Activated CD8-positive, alpha-beta T cell treated with anti-CD3 and anti-CD28 coated beads, Interleukin-2, amount 10 ng/mL, durations not matched to agents 7 days and 5 days (primary cell): Measurements from ENCODE around the gene ADAMTS16. TPM values are rescaled to one million over a fixed set of nuclear protein-coding genes. Genes with fewer than 3 reads are reported as not detected.

Source experiments
- ATAC-seq: fragments of 150-1000 bp; cut with Tn5 transposase; one replicate; pipeline ENCODE4 v1.10.0; 2021; ENCODE audit warnings: moderate library complexity
- CTCF ChIA-PET: fragments of 350-600 bp; sonication (Branson Sonifier 250); formaldehyde crosslinking; loops from one replicate; lab custom pipeline; 2021; ENCODE audit warnings: antibody characterized with exemption; lab: Charles Lee
- POLR2A ChIA-PET: fragments of 350-600 bp; sonication (Branson Sonifier 250); formaldehyde crosslinking; loops from one replicate; lab custom pipeline; 2021; ENCODE audit warnings: antibody characterized with exemption; lab: Charles Lee
- DNase-seq: peaks from one replicate; pipeline ENCODE4 v3.0.0-alpha.2; 2020
- H3K27ac Mint-ChIP-seq: one replicate; pipeline ENCODE4 v1.8.0; 2021; ENCODE audit warnings: mild to moderate bottlenecking, mixed read lengths
- H3K27me3 Mint-ChIP-seq: one replicate; pipeline ENCODE4 v1.8.0; 2021; ENCODE audit warnings: low read depth, mixed read lengths
- H3K36me3 Mint-ChIP-seq: one replicate; pipeline ENCODE4 v1.8.0; 2021; ENCODE audit warnings: low read depth, mixed read lengths
- H3K4me1 Mint-ChIP-seq: one replicate; pipeline ENCODE4 v1.8.0; 2021; ENCODE audit warnings: low read depth, mixed read lengths
- H3K4me3 Mint-ChIP-seq: one replicate; pipeline ENCODE4 v1.8.0; 2021; ENCODE audit warnings: mild to moderate bottlenecking, mixed read lengths
- H3K9me3 Mint-ChIP-seq: one replicate; pipeline ENCODE4 v1.8.0; 2022; ENCODE audit warnings: mixed read lengths; ENCODE audit not compliant: insufficient read depth
- total RNA-seq, 2 experiments: library from RNA; stranded (reverse); gene quantifications; one replicate each; pipeline ENCODE4 v1.2.3, GENCODE V29; 2021

The ADAMTS16 gene
- total RNA-seq, 2 experiments from 2014 or later, result not detected

DNA sequence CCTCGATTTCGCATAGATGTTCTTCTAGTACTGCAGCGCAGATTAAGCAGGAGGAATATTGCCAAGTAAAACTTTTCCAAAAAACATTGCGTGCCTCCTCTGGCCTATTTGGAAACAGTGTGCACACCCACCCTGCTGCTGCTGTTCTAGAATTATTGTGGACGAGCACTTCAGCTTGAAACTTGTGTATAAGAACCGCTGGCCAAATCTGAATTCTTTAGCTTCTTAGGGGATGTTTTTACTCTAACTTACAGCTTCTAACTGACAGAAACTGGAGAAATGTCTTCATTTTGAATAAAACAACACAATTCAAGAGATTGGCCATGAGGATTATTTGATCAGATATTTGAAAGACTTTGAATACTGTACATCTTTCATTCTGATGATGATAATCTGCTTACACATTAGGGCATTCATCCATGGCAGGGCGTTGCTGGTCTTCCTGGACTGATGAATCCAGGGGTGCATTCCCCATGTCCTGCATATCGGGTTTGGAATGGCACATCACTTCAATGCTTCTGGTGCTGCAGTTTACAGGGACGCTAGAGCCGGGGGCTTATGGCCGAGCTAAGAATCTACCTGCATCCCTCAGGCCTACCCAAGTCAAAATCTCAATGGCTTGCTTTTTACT lies 6.5 kb downstream of the ADAMTS16 start:
- ChIA-PET POLR2A (no interaction called here), CTCF (no interaction called here)
- DNase-seq, result no peak
- H3K36me3 Mint-ChIP-seq, result no peaks in the 10 kb centered on the region
- H3K9me3 Mint-ChIP-seq, result no peaks in the 10 kb centered on the region
- no peaks in the 10 kb centered on the region for H3K4me1 Mint-ChIP-seq
- H3K4me3 Mint-ChIP-seq, result no peak overlapping the region
- ATAC-seq, result no peak
- no peak overlapping the region for H3K27ac Mint-ChIP-seq
- no peaks in the 10 kb centered on the region for H3K27me3 Mint-ChIP-seq

DNA sequence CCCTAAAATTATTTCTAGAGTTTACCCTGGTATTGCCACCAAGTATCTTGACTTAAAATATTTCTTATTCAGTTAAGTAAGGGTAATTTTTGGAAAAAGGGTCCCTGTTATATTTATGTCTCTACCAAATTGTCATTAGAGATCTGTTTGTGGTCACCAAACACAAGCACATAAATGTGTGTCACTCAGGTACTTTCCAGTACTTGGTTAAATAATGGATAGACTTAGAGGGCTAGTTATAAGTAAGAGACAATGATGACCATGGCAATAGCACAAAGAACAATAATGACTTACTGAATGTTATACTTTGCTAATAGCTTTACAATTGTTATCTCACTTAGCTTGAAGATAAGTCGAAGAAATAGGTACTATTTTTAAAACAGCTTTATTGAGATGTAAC lies 9.0 kb downstream of the ADAMTS16 start:
- no peaks in the 10 kb centered on the region for H3K36me3 Mint-ChIP-seq
- H3K4me1 Mint-ChIP-seq, result no peaks in the 10 kb centered on the region
- no peak overlapping the region for H3K4me3 Mint-ChIP-seq
- CTCF ChIA-PET, result no interaction called here
- no peaks in the 10 kb centered on the region for H3K27me3 Mint-ChIP-seq
- H3K27ac Mint-ChIP-seq, result no peak overlapping the region
- no peak for DNase-seq
- POLR2A ChIA-PET, result no interaction called here
- no peaks in the 10 kb centered on the region for H3K9me3 Mint-ChIP-seq
- no peak for ATAC-seq

DNA sequence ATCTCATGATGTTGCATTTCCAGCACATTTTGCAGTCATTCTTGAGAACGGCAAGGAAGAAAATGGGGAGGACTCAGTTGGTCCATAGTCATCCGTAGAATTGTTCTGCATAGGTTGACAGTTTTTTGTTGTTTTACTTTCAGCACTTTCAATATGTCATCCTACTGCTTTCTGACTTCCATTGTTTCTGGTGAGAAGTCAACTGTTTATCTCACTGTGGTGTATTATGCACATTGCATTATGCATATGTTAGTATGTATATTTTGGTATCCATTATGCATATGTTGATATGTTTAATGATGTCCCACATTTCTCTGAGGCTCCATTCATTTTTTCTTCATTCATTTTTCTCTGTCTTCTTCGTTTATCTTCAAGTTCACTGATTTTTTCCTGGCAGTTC lies 10.5 kb downstream of the ADAMTS16 start:
- Mint-ChIP-seq H3K9me3 (no peaks in the 10 kb centered on the region), H3K4me1 (peaks cover 3% of the 10 kb centered on the region), H3K4me3 (no peak overlapping the region), H3K27me3 (no peaks in the 10 kb centered on the region), H3K36me3 (no peaks in the 10 kb centered on the region), H3K27ac (no peak overlapping the region)
- ATAC-seq, result no peak
- ChIA-PET CTCF (no interaction called here), POLR2A (no interaction called here)
- no peak for DNase-seq

DNA sequence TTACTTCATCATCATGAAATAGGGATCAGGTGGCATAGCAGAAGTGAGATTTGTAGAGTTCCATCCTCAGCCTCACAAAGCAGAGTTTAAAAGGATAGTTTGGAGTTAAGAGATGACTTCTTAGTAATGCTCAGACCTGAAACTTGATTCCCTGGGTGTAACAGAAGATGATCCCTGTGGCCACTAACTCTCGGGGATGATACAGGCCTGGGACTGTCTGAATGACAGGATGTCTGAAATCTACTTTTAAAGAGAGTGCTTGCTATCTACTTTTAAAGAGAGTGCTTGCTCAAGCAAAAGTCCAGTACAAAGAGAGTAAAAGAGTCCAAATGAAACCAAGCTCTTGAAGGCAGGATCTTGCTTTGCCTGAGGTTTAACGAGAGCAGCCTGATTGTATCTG lies 14.6 kb downstream of the ADAMTS16 start:
- DNase-seq (no peak), ATAC-seq (no peak)
- H3K27me3 Mint-ChIP-seq, result no peaks in the 10 kb centered on the region
- no peak overlapping the region for H3K4me3 Mint-ChIP-seq
- no peak overlapping the region for H3K27ac Mint-ChIP-seq
- ChIA-PET CTCF (no interaction called here), POLR2A (no interaction called here)
- H3K4me1 Mint-ChIP-seq, result peaks cover 4% of the 10 kb centered on the region
- no peaks in the 10 kb centered on the region for H3K36me3 Mint-ChIP-seq
- no peaks in the 10 kb centered on the region for H3K9me3 Mint-ChIP-seq

DNA sequence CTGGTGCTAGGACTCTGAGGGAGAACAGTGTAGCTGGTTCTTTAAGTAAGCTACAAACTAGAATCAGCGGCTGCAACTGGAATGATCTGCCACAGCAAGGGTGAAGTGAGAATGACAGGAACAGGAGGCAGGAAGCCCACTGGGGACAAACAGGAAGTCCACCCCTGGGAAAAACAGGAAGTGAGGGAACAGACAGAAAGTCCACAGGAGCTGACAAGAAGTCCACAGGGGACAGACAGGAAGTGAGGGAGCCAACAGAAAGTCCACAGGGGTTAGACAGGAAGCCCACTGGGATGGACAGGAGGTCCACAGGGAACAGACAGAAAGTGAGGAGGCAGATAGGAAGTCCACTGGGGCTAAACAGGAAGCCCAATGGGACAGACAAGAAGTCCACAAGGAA lies 15.5 kb downstream of the ADAMTS16 start:
- CTCF ChIA-PET, result no interaction called here
- H3K9me3 Mint-ChIP-seq, result no peaks in the 10 kb centered on the region
- H3K27me3 Mint-ChIP-seq, result no peaks in the 10 kb centered on the region
- no peak for ATAC-seq
- no peaks in the 10 kb centered on the region for H3K36me3 Mint-ChIP-seq
- H3K4me3 Mint-ChIP-seq, result no peak overlapping the region
- peaks cover 4% of the 10 kb centered on the region for H3K4me1 Mint-ChIP-seq
- POLR2A ChIA-PET, result no interaction called here
- peak overlapping the region; percentile 13 for H3K27ac Mint-ChIP-seq
- no peak for DNase-seq

DNA sequence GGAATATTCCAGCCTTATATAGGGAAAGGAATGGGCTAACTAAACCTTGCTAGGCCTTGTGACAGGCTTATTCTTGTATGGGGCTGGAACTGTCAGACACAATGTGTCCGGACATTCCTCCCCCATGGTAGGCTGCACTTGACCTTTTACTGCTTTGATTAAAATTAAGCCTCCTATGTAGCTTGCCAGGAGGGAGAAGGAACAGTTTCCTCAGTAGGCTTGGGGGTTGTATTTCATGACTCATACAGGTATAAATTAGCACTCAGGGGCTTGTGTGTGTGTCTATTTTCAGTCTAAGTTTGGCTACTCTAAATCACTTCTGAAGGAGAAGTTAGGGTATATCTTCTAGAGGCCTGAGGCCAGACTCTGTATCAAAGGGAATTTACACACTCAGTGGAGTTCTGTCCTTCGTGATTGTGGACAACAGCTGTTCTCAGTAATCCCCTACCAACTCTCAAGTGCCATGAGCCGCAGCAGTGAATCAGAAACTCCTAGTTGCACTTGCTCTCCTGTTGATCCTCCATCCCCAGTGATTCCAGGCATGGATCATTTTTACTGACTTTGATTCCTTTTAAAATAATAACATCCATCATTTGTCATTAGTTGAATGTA lies 16.4 kb downstream of the ADAMTS16 start:
- no peaks in the 10 kb centered on the region for H3K36me3 Mint-ChIP-seq
- ChIA-PET CTCF (no interaction called here), POLR2A (no interaction called here)
- no peak for ATAC-seq
- no peaks in the 10 kb centered on the region for H3K9me3 Mint-ChIP-seq
- no peak overlapping the region for H3K4me3 Mint-ChIP-seq
- no peak for DNase-seq
- peaks cover 4% of the 10 kb centered on the region for H3K4me1 Mint-ChIP-seq
- H3K27ac Mint-ChIP-seq, result no peak overlapping the region
- no peaks in the 10 kb centered on the region for H3K27me3 Mint-ChIP-seq

DNA sequence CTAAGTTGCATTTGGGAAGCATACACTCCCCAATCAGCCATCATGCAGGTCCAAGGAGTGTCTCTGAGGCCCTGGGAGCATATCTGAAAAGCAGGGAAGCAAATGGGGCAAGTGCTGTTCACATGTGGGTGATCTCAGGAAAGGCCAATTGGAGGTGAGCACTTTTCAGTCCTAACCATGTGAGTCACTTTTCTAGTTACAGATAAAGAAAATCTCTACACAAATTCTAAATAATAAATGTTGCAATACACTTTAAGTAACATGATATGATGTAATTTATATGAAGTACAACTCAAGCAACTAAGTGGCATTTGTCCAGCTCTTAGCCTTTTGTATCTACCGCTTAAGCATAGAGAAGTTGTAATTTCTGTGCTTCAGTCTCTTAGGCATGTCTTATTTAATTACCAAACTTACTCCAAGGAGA lies 18.4 kb downstream of the ADAMTS16 start:
- DNase-seq (no peak), ATAC-seq (no peak)
- H3K4me3 Mint-ChIP-seq, result no peak overlapping the region
- ChIA-PET POLR2A (no interaction called here), CTCF (no interaction called here)
- peaks cover 4% of the 10 kb centered on the region for H3K4me1 Mint-ChIP-seq
- H3K27me3 Mint-ChIP-seq, result no peaks in the 10 kb centered on the region
- H3K9me3 Mint-ChIP-seq, result no peaks in the 10 kb centered on the region
- H3K27ac Mint-ChIP-seq, result no peak overlapping the region
- H3K36me3 Mint-ChIP-seq, result no peaks in the 10 kb centered on the region

DNA sequence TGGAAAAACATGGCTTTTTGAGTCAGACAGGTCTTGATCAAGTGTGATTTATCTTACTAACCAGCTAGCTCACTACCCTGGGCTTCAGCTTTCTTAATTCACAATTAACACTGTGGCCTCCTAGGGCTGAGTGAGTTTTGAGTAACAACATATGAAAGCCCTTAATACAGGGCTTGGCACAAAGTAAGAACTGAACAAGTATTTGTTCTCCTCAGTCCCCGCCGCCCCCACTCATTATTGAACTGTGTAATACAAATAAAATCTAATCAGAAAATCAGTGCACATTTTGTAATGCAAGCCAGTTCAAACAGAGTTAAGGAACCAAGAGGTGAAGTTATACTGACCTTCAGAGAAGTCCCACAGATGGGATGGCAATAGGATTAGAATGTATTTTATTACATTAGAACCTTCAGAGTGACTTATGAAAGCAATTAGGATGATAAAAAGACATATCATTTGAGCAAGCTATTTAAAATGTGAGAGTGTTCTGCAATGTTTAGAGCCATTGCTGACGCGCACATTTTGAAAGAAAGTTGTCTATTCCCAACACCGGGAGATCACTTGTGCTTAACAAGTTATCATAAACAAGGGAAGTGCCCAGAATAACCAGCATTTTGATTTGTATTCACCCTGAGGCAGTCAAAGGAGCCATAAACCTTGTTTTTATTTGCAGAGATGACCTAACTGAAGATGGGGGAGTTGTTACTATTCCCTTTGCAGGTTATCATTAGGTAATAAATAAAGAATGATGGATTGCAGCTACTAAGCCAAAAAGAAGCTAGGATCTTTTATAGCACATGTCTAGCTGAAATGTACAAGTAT lies 19.4 kb downstream of the ADAMTS16 start:
- no peaks in the 10 kb centered on the region for H3K27me3 Mint-ChIP-seq
- H3K27ac Mint-ChIP-seq, result no peak overlapping the region
- CTCF ChIA-PET, result no interaction called here
- H3K9me3 Mint-ChIP-seq, result no peaks in the 10 kb centered on the region
- POLR2A ChIA-PET, result no interaction called here
- no peak for ATAC-seq
- peaks cover 4% of the 10 kb centered on the region for H3K4me1 Mint-ChIP-seq
- H3K4me3 Mint-ChIP-seq, result no peak overlapping the region
- H3K36me3 Mint-ChIP-seq, result no peaks in the 10 kb centered on the region
- DNase-seq, result no peak

DNA sequence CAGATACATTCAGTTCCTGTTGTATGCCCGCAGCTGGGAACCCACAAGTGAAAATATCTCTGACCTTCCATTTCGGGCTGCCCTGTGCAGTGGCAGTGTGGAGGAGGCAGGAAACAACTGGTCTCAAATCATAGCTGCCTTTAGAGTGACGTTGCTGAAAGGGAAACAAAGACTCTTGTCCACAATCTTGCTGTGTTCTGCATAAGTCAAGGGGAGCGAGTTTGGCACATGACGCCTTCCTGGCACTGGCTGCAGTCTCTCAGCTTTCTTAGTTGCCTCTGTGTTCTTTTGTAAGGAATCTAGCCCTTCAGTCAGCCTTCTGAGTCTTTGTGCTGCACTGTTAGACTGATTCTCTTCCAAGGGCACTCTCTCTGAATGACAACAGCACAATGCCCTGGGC lies 24.0 kb downstream of the ADAMTS16 start:
- no peaks in the 10 kb centered on the region for H3K9me3 Mint-ChIP-seq
- ChIA-PET CTCF (no interaction called here), POLR2A (no interaction called here)
- DNase-seq, result no peak
- ATAC-seq, result no peak
- no peaks in the 10 kb centered on the region for H3K4me1 Mint-ChIP-seq
- no peak overlapping the region for H3K27ac Mint-ChIP-seq
- no peaks in the 10 kb centered on the region for H3K27me3 Mint-ChIP-seq
- no peaks in the 10 kb centered on the region for H3K36me3 Mint-ChIP-seq
- no peak overlapping the region for H3K4me3 Mint-ChIP-seq

DNA sequence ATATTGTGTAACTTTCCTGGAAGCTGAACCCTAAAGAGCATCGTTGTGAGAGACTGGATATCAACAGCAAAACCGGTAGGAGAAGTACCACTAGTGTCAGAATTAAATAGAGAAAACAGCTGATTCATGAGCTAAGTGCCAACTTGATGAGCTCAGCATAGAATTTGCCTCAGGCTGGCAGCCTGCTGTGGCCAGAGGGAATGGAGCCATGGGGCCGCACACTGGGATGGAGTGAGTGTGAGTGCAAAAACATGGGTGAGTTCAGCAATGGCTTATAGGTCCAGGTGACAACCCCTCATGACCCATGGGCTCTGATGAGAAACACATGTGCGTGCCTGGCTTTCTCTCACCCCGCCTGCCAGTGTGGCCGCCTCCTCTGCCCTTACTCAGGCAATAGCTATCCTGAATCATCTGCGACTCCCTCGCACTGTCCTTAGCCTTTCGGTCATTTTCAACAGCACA lies 25.4 kb downstream of the ADAMTS16 start:
- ATAC-seq (no peak), DNase-seq (no peak)
- Mint-ChIP-seq H3K27ac (no peak overlapping the region), H3K4me3 (no peak overlapping the region), H3K27me3 (no peaks in the 10 kb centered on the region), H3K36me3 (no peaks in the 10 kb centered on the region), H3K4me1 (no peaks in the 10 kb centered on the region), H3K9me3 (no peaks in the 10 kb centered on the region)
- ChIA-PET POLR2A (no interaction called here), CTCF (no interaction called here)

DNA sequence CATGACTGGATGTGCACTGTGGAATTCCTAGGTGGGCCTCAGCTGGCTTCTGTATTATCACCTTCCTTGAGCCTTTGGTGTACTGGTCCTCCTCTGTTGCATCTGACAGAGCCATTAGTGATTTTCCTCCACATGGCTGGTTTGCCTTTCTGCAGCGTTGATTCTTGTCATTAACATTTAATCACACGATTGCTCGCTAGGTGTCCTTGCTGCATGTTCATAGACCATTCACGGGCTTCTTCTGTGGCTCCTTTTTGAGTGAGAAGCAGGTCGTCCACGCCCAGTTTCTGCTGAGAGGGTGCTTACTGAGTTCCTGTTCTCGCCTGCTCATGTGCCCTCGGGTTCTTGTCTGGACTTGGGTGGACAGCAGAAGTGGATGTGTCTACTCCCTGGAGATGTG lies 29.3 kb downstream of the ADAMTS16 start:
- no peak overlapping the region for H3K4me3 Mint-ChIP-seq
- DNase-seq, result no peak
- H3K27ac Mint-ChIP-seq, result no peak overlapping the region
- POLR2A ChIA-PET, result no interaction called here
- H3K4me1 Mint-ChIP-seq, result no peaks in the 10 kb centered on the region
- H3K36me3 Mint-ChIP-seq, result no peaks in the 10 kb centered on the region
- ATAC-seq, result no peak
- CTCF ChIA-PET, result no interaction called here
- peaks cover 3% of the 10 kb centered on the region for H3K27me3 Mint-ChIP-seq
- no peaks in the 10 kb centered on the region for H3K9me3 Mint-ChIP-seq

DNA sequence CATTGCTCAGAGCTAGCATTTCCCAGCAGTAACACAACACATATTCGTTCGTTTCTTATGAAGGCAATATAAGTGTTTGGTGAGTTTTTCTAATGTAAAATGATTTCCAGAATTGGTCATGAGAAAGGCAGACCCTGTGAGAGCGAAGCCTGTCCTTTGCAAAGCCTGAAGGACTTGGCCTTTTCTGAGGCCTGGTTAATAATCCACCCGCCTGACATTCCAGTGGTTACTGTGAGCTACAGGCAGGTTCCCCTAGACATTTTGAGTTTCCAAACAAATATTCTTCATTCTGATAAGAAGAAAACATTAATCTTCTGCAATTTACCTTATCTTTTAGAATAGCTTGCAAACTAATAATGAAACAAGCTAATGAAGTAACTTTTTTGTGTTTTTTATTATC lies 38.0 kb downstream of the ADAMTS16 start:
- Mint-ChIP-seq H3K27ac (no peak overlapping the region), H3K36me3 (no peaks in the 10 kb centered on the region), H3K4me3 (no peak overlapping the region), H3K9me3 (no peaks in the 10 kb centered on the region), H3K27me3 (peaks cover 6% of the 10 kb centered on the region), H3K4me1 (no peaks in the 10 kb centered on the region)
- DNase-seq, result no peak
- ChIA-PET POLR2A (no interaction called here), CTCF (no interaction called here)
- no peak for ATAC-seq
